Measurements from ENCODE around the gene JAZF1.

JAZF1 gene

DNA sequence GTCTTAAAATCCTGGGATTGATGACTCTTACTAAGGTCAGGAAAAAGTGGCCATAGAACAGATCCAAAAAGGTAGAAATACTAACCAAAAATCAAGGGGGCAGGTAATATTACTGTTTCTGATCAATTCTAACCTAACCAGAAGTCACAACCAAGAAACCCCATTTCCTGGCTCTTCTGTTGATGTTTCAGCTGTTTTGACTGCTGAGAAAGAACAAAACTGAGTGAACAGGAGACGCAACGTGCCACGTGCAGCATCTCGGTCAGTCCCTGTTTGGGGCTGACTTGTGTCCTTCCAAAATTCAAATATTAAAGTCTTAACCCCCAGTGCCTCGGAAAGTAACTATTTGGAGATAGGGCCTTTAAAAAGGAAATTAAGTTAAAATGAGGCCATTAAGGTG is 56.8 kb downstream of the JAZF1 start (continued):
- no peak for TF ChIP-seq ZFP30 (CRISPR knock-in tag; IDR thresholded peaks at IDR 0.05)

DNA sequence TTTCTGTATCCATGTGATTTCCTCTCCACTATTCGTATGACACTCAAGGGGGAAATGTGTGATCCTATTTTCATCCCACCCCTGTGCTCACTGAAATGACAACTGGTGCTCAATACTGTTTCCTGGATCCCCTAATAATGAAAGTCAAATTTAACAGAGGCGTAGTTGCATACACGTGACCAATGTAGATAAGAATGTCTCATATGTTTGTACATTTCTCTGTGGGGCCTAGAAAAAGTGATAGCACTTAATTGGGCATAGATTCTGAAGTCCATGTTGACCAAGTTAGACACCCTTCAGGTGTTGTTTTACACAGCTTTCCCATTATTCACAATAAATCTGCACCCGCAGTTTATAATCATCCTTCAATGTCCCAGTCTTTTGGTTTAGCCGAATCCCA is 59.1 kb downstream of the JAZF1 start:
- TF ChIP-seq BACH2 (CRISPR knock-in tag; IDR thresholded peaks at IDR 0.05; ENCODE audit: borderline replicate concordance) (no peak), RARB (CRISPR knock-in tag; IDR thresholded peaks at IDR 0.05) (no peak), ZFP30 (CRISPR knock-in tag; IDR thresholded peaks at IDR 0.05) (no peak), TOX (CRISPR knock-in tag; IDR thresholded peaks at IDR 0.05; ENCODE audit: borderline replicate concordance) (no peak)
- no peak for ATAC-seq

DNA sequence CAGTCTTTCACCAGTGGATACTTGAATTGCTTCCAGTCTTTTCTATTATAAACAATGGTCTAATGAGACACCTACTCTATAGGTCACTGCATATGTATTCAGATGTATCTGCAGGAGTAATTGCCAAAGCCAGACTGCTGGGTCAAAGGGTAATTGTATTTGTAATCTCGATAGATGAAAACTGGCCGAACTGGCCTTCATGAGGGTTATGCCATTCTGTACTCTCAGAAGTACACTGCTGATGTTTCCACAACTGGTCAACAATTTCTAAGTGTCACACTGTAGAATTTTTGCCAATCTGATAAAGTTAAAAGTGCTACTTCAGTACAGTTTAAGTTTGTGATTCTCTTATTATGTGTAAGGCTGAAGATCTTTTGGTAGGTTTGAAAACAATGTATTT is 64.6 kb downstream of the JAZF1 start:
- TF ChIP-seq, protein P1, sequence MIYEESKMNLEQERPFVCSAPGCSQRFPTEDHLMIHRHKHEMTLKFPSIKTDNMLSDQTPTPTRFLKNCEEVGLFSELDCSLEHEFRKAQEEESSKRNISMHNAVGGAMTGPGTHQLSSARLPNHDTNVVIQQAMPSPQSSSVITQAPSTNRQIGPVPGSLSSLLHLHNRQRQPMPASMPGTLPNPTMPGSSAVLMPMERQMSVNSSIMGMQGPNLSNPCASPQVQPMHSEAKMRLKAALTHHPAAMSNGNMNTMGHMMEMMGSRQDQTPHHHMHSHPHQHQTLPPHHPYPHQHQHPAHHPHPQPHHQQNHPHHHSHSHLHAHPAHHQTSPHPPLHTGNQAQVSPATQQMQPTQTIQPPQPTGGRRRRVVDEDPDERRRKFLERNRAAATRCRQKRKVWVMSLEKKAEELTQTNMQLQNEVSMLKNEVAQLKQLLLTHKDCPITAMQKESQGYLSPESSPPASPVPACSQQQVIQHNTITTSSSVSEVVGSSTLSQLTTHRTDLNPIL (CRISPR knock-in tag; IDR thresholded peaks at IDR 0.05; ENCODE audit: low read depth) = no peak
- no peak for TF ChIP-seq ZNF565 (CRISPR knock-in tag; conservative IDR thresholded peaks at IDR 0.05; ENCODE audit: low read depth)
- TF ChIP-seq BACH2 (CRISPR knock-in tag; IDR thresholded peaks at IDR 0.05; ENCODE audit: borderline replicate concordance) = no peak
- no peak for TF ChIP-seq ZC3H10 (CRISPR knock-in tag; IDR thresholded peaks at IDR 0.05)
- TF ChIP-seq TCF4 (CRISPR knock-in tag; IDR thresholded peaks at IDR 0.05; ENCODE audit: borderline replicate concordance) = no peak
- TF ChIP-seq, protein P2, sequence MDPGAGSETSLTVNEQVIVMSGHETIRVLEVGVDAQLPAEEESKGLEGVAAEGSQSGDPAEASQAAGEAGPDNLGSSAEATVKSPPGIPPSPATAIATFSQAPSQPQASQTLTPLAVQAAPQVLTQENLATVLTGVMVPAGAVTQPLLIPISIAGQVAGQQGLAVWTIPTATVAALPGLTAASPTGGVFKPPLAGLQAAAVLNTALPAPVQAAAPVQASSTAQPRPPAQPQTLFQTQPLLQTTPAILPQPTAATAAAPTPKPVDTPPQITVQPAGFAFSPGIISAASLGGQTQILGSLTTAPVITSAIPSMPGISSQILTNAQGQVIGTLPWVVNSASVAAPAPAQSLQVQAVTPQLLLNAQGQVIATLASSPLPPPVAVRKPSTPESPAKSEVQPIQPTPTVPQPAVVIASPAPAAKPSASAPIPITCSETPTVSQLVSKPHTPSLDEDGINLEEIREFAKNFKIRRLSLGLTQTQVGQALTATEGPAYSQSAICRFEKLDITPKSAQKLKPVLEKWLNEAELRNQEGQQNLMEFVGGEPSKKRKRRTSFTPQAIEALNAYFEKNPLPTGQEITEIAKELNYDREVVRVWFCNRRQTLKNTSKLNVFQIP (CRISPR knock-in tag; IDR thresholded peaks at IDR 0.05; ENCODE audit: borderline replicate concordance, low read depth) = no peak
- no peak for TF ChIP-seq PPARA (CRISPR knock-in tag; IDR thresholded peaks at IDR 0.05; ENCODE audit: borderline replicate concordance)
- TF ChIP-seq TOX (CRISPR knock-in tag; IDR thresholded peaks at IDR 0.05; ENCODE audit: borderline replicate concordance) = no peak
- no peak for TF ChIP-seq ISL1 (CRISPR knock-in tag; IDR thresholded peaks at IDR 0.05)
- no peak for TF ChIP-seq ESRRG (CRISPR knock-in tag; IDR thresholded peaks at IDR 0.05)
- no peak for TF ChIP-seq ZFP30 (CRISPR knock-in tag; IDR thresholded peaks at IDR 0.05)
- no peak for TF ChIP-seq ZNF8 (CRISPR knock-in tag; IDR thresholded peaks at IDR 0.05)
- no peak for ATAC-seq

DNA sequence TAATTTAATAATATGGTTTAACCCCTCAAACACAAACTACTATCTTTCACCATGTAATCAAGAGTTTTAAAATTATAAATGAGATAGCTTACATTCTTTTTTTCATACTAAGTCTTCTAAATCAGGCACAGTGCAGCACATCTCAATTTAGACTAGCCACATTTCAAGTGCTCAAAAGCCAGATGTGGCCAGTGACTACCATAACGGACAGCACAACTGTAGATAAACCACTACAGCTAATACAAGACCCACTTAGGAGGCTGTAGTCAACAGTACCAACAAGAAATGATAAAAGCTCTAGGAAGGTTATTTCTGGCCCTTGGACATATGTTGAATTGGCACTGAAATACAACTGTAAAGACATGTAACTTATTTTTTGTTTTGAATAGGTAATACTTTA is 65.3 kb downstream of the JAZF1 start:
- TF ChIP-seq ARNTL (CRISPR knock-in tag; IDR thresholded peaks at IDR 0.05; ENCODE audit: borderline replicate concordance, low read depth) = no peak
- no peak for TF ChIP-seq ZFP3 (CRISPR knock-in tag; IDR thresholded peaks at IDR 0.05)
- TF ChIP-seq ZNF8 (CRISPR knock-in tag; IDR thresholded peaks at IDR 0.05) = no peak
- no peak for TF ChIP-seq RARB (CRISPR knock-in tag; IDR thresholded peaks at IDR 0.05)
- no peak for TF ChIP-seq PPARA (CRISPR knock-in tag; IDR thresholded peaks at IDR 0.05; ENCODE audit: borderline replicate concordance)
- TF ChIP-seq OSR1 (CRISPR knock-in tag; IDR thresholded peaks at IDR 0.05) = no peak
- TF ChIP-seq ZNF565 (CRISPR knock-in tag; conservative IDR thresholded peaks at IDR 0.05; ENCODE audit: low read depth) = no peak
- ATAC-seq = no peak

DNA sequence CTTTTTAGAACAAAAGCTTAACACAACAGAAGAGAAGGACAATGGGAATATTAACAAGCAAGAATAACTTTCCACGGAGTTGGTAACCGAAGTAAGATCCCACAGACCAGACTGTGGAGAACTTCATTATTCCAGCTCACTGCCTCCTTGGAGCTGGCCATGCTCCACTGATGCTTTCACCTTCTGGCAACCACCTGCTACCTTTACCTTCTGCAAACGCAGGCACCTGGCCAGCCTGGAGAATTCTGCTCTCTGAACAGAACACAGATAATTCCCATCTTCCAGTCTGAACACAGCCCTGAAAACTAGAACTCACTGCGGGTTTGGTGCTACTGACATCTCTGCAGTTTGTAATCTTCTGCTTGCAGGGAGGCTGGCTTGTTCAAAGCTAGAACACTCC is 66.5 kb downstream of the JAZF1 start:
- no peak for TF ChIP-seq ZNF70 (CRISPR knock-in tag; IDR thresholded peaks at IDR 0.05)
- no peak for TF ChIP-seq TOX (CRISPR knock-in tag; IDR thresholded peaks at IDR 0.05; ENCODE audit: borderline replicate concordance)
- TF ChIP-seq, protein P1 (CRISPR knock-in tag; IDR thresholded peaks at IDR 0.05; ENCODE audit: low read depth) = no peak
- no peak for TF ChIP-seq ZC3H10 (CRISPR knock-in tag; IDR thresholded peaks at IDR 0.05)
- no peak for TF ChIP-seq ISL1 (CRISPR knock-in tag; IDR thresholded peaks at IDR 0.05)
- TF ChIP-seq ARNTL (CRISPR knock-in tag; IDR thresholded peaks at IDR 0.05; ENCODE audit: borderline replicate concordance, low read depth) = no peak
- no peak for TF ChIP-seq ZFP3 (CRISPR knock-in tag; IDR thresholded peaks at IDR 0.05)
- TF ChIP-seq, protein P2 (CRISPR knock-in tag; IDR thresholded peaks at IDR 0.05; ENCODE audit: borderline replicate concordance, low read depth) = no peak
- no peak for TF ChIP-seq GLIS3 (CRISPR knock-in tag; IDR thresholded peaks at IDR 0.05)
- TF ChIP-seq, protein P3, sequence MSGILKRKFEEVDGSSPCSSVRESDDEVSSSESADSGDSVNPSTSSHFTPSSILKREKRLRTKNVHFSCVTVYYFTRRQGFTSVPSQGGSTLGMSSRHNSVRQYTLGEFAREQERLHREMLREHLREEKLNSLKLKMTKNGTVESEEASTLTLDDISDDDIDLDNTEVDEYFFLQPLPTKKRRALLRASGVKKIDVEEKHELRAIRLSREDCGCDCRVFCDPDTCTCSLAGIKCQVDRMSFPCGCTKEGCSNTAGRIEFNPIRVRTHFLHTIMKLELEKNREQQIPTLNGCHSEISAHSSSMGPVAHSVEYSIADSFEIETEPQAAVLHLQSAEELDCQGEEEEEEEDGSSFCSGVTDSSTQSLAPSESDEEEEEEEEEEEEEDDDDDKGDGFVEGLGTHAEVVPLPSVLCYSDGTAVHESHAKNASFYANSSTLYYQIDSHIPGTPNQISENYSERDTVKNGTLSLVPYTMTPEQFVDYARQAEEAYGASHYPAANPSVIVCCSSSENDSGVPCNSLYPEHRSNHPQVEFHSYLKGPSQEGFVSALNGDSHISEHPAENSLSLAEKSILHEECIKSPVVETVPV (CRISPR knock-in tag; IDR thresholded peaks at IDR 0.05) = no peak
- TF ChIP-seq PPARA (CRISPR knock-in tag; IDR thresholded peaks at IDR 0.05; ENCODE audit: borderline replicate concordance) = no peak
- no peak for TF ChIP-seq OSR1 (CRISPR knock-in tag; IDR thresholded peaks at IDR 0.05)
- TF ChIP-seq ZFP30 (CRISPR knock-in tag; IDR thresholded peaks at IDR 0.05) = no peak

More for the DNA sequence above, 66.5 kb downstream of the JAZF1 start:
- ATAC-seq = no peak
